Measurements from ENCODE around the gene IGF1. TPM values are rescaled to one million over a fixed set of nuclear protein-coding genes. Genes with fewer than 3 reads are reported as not detected.
A peak's percentile ranks its signal among the peaks of the same experiment; 100 is the strongest.
"Not testable (repeated sequence)": the region's sequence is repeated elsewhere in the genome, so short reads cannot be mapped to it uniquely, and the experiment has no call there.

The IGF1 gene
- total RNA-seq, 2 experiments from 2014 or later = not detected

GRCh38 chr12:102379346-102380162, 100.8 kb downstream of the IGF1 start:
- intact Hi-C loops (cut with micrococcal nuclease) = no loop called here
- H3K27me3 Mint-ChIP-seq = no peaks in the 10 kb centered on the region
- CTCF ChIA-PET = no interaction called here
- peaks cover under 1% of the 10 kb centered on the region for H3K9me3 Mint-ChIP-seq
- no peak overlapping the region for H3K4me3 Mint-ChIP-seq
- POLR2A ChIA-PET = no interaction called here
- no peak for DNase-seq
- no peaks in the 10 kb centered on the region for H3K4me1 Mint-ChIP-seq (ENCODE audit: low read depth)
- no peaks in the 10 kb centered on the region for H3K36me3 Mint-ChIP-seq
- no peak overlapping the region for H3K27ac Mint-ChIP-seq

DNA sequence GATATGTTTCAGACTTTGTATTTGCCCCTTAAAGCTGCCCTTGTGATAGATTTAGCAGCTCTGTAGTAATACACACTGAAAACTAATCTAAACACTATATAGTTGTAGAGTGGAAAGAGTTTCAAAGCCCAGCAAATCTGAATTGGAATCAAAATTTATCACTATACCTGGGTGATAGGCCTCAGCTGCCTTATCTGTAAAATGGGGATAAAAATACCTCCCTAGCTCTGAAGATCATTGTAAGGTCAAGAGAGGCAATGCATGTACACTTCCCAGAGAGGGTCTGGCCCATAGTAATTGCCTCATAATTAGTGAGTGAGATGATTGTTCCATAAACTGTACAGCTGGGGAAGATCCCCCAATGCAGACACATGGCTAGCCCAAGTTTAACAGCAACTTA, 103.6 kb downstream of the IGF1 start:
- Mint-ChIP-seq H3K36me3 (no peaks in the 10 kb centered on the region), H3K27ac (no peak overlapping the region), H3K4me3 (no peak overlapping the region), H3K4me1 (ENCODE audit: low read depth) (no peaks in the 10 kb centered on the region), H3K9me3 (no peaks in the 10 kb centered on the region), H3K27me3 (no peaks in the 10 kb centered on the region)
- ChIA-PET POLR2A (no interaction called here), CTCF (no interaction called here)
- intact Hi-C loops (cut with micrococcal nuclease) = no loop called here
- DNase-seq = no peak

DNA sequence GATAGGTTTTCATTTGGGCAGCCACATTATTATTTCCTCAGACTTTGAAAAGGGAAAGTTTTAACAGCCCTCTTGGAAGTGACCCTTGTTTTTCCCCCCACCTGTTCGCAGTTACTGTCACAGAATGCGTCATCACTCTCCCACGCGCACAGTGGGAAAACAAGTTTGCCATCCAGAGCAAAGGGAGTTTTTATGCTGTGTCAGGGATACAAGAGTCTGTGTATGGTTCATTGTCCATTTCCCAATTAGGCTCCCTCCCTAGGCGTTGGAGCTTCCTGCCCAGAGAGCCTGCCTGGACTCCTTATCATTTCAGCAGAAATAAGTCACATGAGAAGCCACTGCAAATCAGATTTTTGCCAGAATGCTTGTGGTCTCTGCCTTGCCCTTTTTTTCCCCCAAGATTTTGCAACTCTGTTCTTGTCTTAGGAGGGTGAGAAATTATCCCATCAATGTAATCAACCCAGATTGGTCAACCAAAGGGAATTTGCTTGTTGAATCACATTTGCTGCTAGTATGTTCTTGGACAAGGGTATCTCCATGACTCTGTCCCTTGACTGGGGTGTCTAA, 104.1 kb downstream of the IGF1 start:
- peaks cover 1% of the 10 kb centered on the region for H3K4me1 Mint-ChIP-seq (ENCODE audit: low read depth)
- H3K36me3 Mint-ChIP-seq = no peaks in the 10 kb centered on the region
- ChIA-PET POLR2A (no interaction called here), CTCF (interaction anchor here (0.7 kb wide), 1 partner anchor 1459 kb away, joined by 3 read pairs; no protein-coding TSS in a partner anchor)
- no peaks in the 10 kb centered on the region for H3K9me3 Mint-ChIP-seq
- H3K27me3 Mint-ChIP-seq = no peaks in the 10 kb centered on the region
- H3K4me3 Mint-ChIP-seq = no peak overlapping the region
- peak; percentile 17 for DNase-seq
- H3K27ac Mint-ChIP-seq = no peak overlapping the region
- intact Hi-C loops (cut with micrococcal nuclease) = no loop called here

- intact Hi-C loops (cut with micrococcal nuclease) = no loop called here
- ChIA-PET CTCF (no interaction called here), POLR2A (no interaction called here)
- no peak for DNase-seq
- H3K27ac Mint-ChIP-seq = no peak overlapping the region
- H3K9me3 Mint-ChIP-seq = no peaks in the 10 kb centered on the region
- H3K4me3 Mint-ChIP-seq = no peak overlapping the region
- H3K4me1 Mint-ChIP-seq (ENCODE audit: low read depth) = peaks cover 2% of the 10 kb centered on the region
- H3K27me3 Mint-ChIP-seq = no peaks in the 10 kb centered on the region
- H3K36me3 Mint-ChIP-seq = no peaks in the 10 kb centered on the region
Observed at GRCh38 chr12:102374190-102374589, 106.2 kb downstream of the IGF1 start.

- peaks cover 2% of the 10 kb centered on the region for H3K4me1 Mint-ChIP-seq (ENCODE audit: low read depth)
- H3K27ac Mint-ChIP-seq = no peak overlapping the region
- no peak overlapping the region for H3K4me3 Mint-ChIP-seq
- intact Hi-C loops (cut with micrococcal nuclease) = no loop called here
- H3K27me3 Mint-ChIP-seq = peaks cover 2% of the 10 kb centered on the region
- H3K36me3 Mint-ChIP-seq = no peaks in the 10 kb centered on the region
- POLR2A ChIA-PET = no interaction called here
- CTCF ChIA-PET = no interaction called here
- no peak for DNase-seq
- H3K9me3 Mint-ChIP-seq = peaks cover 7% of the 10 kb centered on the region
Observed at GRCh38 chr12:102372087-102372486, 108.3 kb downstream of the IGF1 start.

- intact Hi-C loops (cut with micrococcal nuclease) = no loop called here
- Mint-ChIP-seq H3K4me1 (ENCODE audit: low read depth) (peaks cover 2% of the 10 kb centered on the region), H3K27ac (no peak overlapping the region), H3K4me3 (no peak overlapping the region), H3K27me3 (peaks cover 2% of the 10 kb centered on the region), H3K9me3 (peaks cover 7% of the 10 kb centered on the region), H3K36me3 (no peaks in the 10 kb centered on the region)
- ChIA-PET CTCF (interaction anchor here (1.2 kb wide), 1 partner anchor 112 kb away, joined by 3 read pairs; no protein-coding TSS in a partner anchor), POLR2A (no interaction called here)
- DNase-seq = no peak
Observed at GRCh38 chr12:102371165-102371564, 109.2 kb downstream of the IGF1 start.

DNA sequence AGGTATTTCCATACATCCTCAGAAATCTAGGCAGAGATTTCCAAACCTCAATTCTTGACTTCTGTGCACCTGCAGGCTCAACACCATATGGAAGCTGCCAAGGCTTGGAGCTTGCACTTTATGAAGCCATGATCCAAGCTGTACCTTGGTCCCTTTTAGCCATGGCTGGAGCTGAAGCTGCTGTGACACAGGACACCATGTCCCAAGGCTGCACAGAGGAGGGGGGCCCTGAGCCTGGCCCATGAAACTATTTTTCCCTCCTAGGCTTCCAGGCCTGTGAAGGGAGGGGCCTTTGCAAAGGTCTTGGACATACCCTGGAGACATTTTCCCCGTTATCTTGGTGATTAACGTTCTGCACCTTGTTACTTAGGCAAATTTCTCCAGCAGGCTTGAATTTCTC, 110.5 kb downstream of the IGF1 start:
- CTCF ChIA-PET = no interaction called here
- no peak overlapping the region for H3K27ac Mint-ChIP-seq
- no peak for DNase-seq
- peaks cover 2% of the 10 kb centered on the region for H3K4me1 Mint-ChIP-seq (ENCODE audit: low read depth)
- H3K36me3 Mint-ChIP-seq = no peaks in the 10 kb centered on the region
- H3K27me3 Mint-ChIP-seq = peaks cover 2% of the 10 kb centered on the region
- POLR2A ChIA-PET = no interaction called here
- intact Hi-C loops (cut with micrococcal nuclease) = no loop called here
- no peak overlapping the region for H3K4me3 Mint-ChIP-seq
- H3K9me3 Mint-ChIP-seq = peaks cover 7% of the 10 kb centered on the region

- Mint-ChIP-seq H3K27ac (no peak overlapping the region), H3K4me1 (ENCODE audit: low read depth) (no peaks in the 10 kb centered on the region), H3K9me3 (peaks cover 7% of the 10 kb centered on the region), H3K36me3 (no peaks in the 10 kb centered on the region), H3K27me3 (peaks cover 4% of the 10 kb centered on the region), H3K4me3 (no peak overlapping the region)
- ChIA-PET POLR2A (no interaction called here), CTCF (no interaction called here)
- DNase-seq = no peak
- intact Hi-C loops (cut with micrococcal nuclease) = no loop called here
Observed at GRCh38 chr12:102365365-102365764, 115.0 kb downstream of the IGF1 start.

- CTCF ChIA-PET = no interaction called here
- Mint-ChIP-seq H3K27me3 (peaks cover 6% of the 10 kb centered on the region), H3K4me1 (ENCODE audit: low read depth) (no peaks in the 10 kb centered on the region), H3K36me3 (no peaks in the 10 kb centered on the region), H3K4me3 (no peak overlapping the region), H3K9me3 (peaks cover 7% of the 10 kb centered on the region), H3K27ac (no peak overlapping the region)
- intact Hi-C loops (cut with micrococcal nuclease) = no loop called here
- POLR2A ChIA-PET = no interaction called here
- no peak for DNase-seq
Observed at GRCh38 chr12:102364709-102365108, 115.7 kb downstream of the IGF1 start.

- Mint-ChIP-seq H3K27me3 (peaks cover 2% of the 10 kb centered on the region), H3K36me3 (no peaks in the 10 kb centered on the region), H3K27ac (no peak overlapping the region), H3K9me3 (peaks cover 27% of the 10 kb centered on the region), H3K4me3 (no peak overlapping the region), H3K4me1 (ENCODE audit: low read depth) (no peaks in the 10 kb centered on the region)
- POLR2A ChIA-PET = no interaction called here
- DNase-seq = no peak
- CTCF ChIA-PET = no interaction called here
- intact Hi-C loops (cut with micrococcal nuclease) = no loop called here
Observed at GRCh38 chr12:102356690-102357089, 123.7 kb downstream of the IGF1 start.

DNA sequence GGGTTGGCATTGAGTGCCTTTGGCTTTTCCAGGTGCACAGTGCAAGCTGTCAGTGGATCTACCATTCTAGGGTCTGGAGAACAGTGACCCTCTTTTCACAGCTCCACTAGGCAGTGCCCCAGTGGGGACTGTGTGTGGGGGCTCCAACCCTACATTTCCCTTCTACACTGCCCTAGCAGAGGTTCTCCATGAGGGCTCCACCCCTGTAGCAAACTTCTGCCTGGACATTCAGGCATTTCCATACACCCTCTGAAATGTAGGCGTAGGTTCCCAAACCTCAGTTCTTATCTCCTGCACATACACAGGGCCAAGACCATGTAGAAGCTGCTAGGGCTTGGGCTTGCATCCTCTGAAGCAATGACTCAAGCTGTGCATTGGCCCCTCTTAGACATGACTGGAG, 126.1 kb downstream of the IGF1 start:
- intact Hi-C loops (cut with micrococcal nuclease); CTCF ChIA-PET: not testable (repeated sequence)
- peaks cover 27% of the 10 kb centered on the region for H3K9me3 Mint-ChIP-seq

GRCh38 chr12:102351322-102351721, 129.0 kb downstream of the IGF1 start:
- CTCF ChIA-PET = no interaction called here
- POLR2A ChIA-PET = no interaction called here
- Mint-ChIP-seq H3K4me3 (no peak overlapping the region), H3K4me1 (ENCODE audit: low read depth) (no peaks in the 10 kb centered on the region), H3K36me3 (no peaks in the 10 kb centered on the region), H3K9me3 (peaks cover 27% of the 10 kb centered on the region), H3K27me3 (peaks cover 4% of the 10 kb centered on the region), H3K27ac (no peak overlapping the region)
- DNase-seq = no peak
- intact Hi-C loops (cut with micrococcal nuclease) = no loop called here

More for the DNA sequence above, 126.1 kb downstream of the IGF1 start:
- H3K4me1 Mint-ChIP-seq (ENCODE audit: low read depth); POLR2A ChIA-PET; H3K36me3 Mint-ChIP-seq; H3K27ac Mint-ChIP-seq; H3K27me3 Mint-ChIP-seq; H3K4me3 Mint-ChIP-seq; DNase-seq: not testable (repeated sequence)

GRCh38 chr12:102350070-102350469, 130.3 kb downstream of the IGF1 start:
- Mint-ChIP-seq H3K4me1 (ENCODE audit: low read depth) (no peaks in the 10 kb centered on the region), H3K27ac (no peak overlapping the region), H3K9me3 (peaks cover 24% of the 10 kb centered on the region), H3K27me3 (peaks cover 4% of the 10 kb centered on the region), H3K36me3 (no peaks in the 10 kb centered on the region), H3K4me3 (no peak overlapping the region)
- no peak for DNase-seq
- intact Hi-C loops (cut with micrococcal nuclease) = no loop called here
- CTCF ChIA-PET = interaction anchor here (0.6 kb wide), 1 partner anchor 156 kb away, joined by 3 read pairs; no protein-coding TSS in a partner anchor
- POLR2A ChIA-PET = no interaction called here

Data from activated CD4-positive, alpha-beta memory T cell treated with anti-CD3 and anti-CD28 coated beads for 36 hours (primary cell).